ENCODE data around the gene SLC35B1. TPM values are rescaled to one million over a fixed set of nuclear protein-coding genes. Genes with fewer than 3 reads are reported as not detected.

The SLC35B1 gene
- total and polyA plus RNA-seq, 2 of the 4 experiments (the other 2 are of a cell fraction) = 66.4 to 86.2 TPM

GRCh38 chr17:49691677-49692191 lies 16.0 kb downstream of the SLC35B1 start:
- intact Hi-C loops (cut with micrococcal nuclease) = no loop called here
- H3K4me2 ChIP-seq (ENCODE audit: low read depth, low read length) = no peak overlapping the region
- no peak overlapping the region for H2BK5ac ChIP-seq (ENCODE audit: low read depth, low read length, poor library complexity, severe bottlenecking)
- peaks cover 8% of the 10 kb centered on the region; the same call in 1 of the 2 replicates for H3K9me1 ChIP-seq (ENCODE audit: insufficient read depth, low read length)
- no peak for ATAC-seq (ENCODE audit: low read depth)
- H4K8ac ChIP-seq (ENCODE audit: low read depth in 2 of 2, low read length in 2 of 2) = no peak overlapping the region
- dilution Hi-C loops (cut with HindIII; ENCODE audit: low sequenced_read_pairs, unreplicated experiment) = no loop called here
- CTCF ChIA-PET = interaction anchor here (0.6 to 1.0 kb wide), 2 partner anchors 95 to 121 kb away, joined by 4 read pairs; no protein-coding TSS in a partner anchor
- no peak overlapping the region for H3K18ac ChIP-seq (ENCODE audit: low read depth, low read length)
- no peak overlapping the region for H4K5ac ChIP-seq (ENCODE audit: low read depth, low read length)
- no peak overlapping the region for H3K4me3 ChIP-seq (ENCODE audit: insufficient read depth, low read depth, low read length)
- no peaks in the 10 kb centered on the region for H3K79me1 ChIP-seq (ENCODE audit: low read depth in 1 of 2, low read length in 2 of 2)
- peaks cover 2% of the 10 kb centered on the region; the same call in 1 of the 2 replicates for H3K4me1 ChIP-seq (ENCODE audit: control insufficient read depth, insufficient read depth, low read length)
- no peaks in the 10 kb centered on the region for H4K20me1 ChIP-seq (ENCODE audit: insufficient read depth, low read length)
- no TSS peak for BruUV-seq (replicated peaks)
- POLR2A ChIA-PET (ENCODE audit: unreplicated experiment) = no interaction called here
- H3K9me3 ChIP-seq (ENCODE audit: control insufficient read depth, insufficient read depth, low read length) = no peaks in the 10 kb centered on the region
- no peaks in the 10 kb centered on the region for H3K36me3 ChIP-seq (ENCODE audit: control insufficient read depth, insufficient read depth, low read length)
- H3K23ac ChIP-seq (ENCODE audit: low read depth, low read length) = no peak overlapping the region; the same call in 1 of the 2 replicates
- no peak overlapping the region for H3K27ac ChIP-seq (ENCODE audit: insufficient read depth, low read length)
- peaks cover 4% of the 10 kb centered on the region for H3K27me3 ChIP-seq (ENCODE audit: control insufficient read depth, insufficient read depth, low read length)
- DNase-seq = no peak
- H2BK20ac ChIP-seq (ENCODE audit: low read depth, low read length) = no peak overlapping the region
- H2AK9ac ChIP-seq (replicated peaks; ENCODE audit: low read depth, low read length, poor library complexity) = no peak overlapping the region
- H2AFZ ChIP-seq (replicated peaks; ENCODE audit: low read length, poor library complexity) = no peak overlapping the region
- TF ChIP-seq SMC3 (IDR thresholded peaks at IDR 0.05; ENCODE audit: low read depth, low read length) (no peak), MAFK (IDR thresholded peaks at IDR 0.05; ENCODE audit: low read depth, low read length) (no peak), MAZ (IDR thresholded peaks at IDR 0.05; ENCODE audit: borderline replicate concordance, low read depth, low read length) (no peak), NFE2L2 (IDR thresholded peaks at IDR 0.05; ENCODE audit: low read depth, low read length) (no peak), MXI1 (IDR thresholded peaks at IDR 0.05; ENCODE audit: borderline replicate concordance, low read depth, low read length) (no peak), RAD21 (IDR thresholded peaks at IDR 0.05; ENCODE audit: low read length) (no peak)
- TF ChIP-seq, protein P1, sequence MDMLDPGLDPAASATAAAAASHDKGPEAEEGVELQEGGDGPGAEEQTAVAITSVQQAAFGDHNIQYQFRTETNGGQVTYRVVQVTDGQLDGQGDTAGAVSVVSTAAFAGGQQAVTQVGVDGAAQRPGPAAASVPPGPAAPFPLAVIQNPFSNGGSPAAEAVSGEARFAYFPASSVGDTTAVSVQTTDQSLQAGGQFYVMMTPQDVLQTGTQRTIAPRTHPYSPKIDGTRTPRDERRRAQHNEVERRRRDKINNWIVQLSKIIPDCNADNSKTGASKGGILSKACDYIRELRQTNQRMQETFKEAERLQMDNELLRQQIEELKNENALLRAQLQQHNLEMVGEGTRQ (IDR thresholded peaks at IDR 0.05; ENCODE audit: low read depth, low read length) = no peak
- no peak overlapping the region for H2BK15ac ChIP-seq (ENCODE audit: low read depth, low read length)
- in situ Hi-C loops (cut with MboI; ENCODE audit: low sequenced_read_pairs) = no loop called here
- H2BK120ac ChIP-seq (ENCODE audit: low read depth, low read length) = no peak overlapping the region
- no peak overlapping the region for H2AK5ac ChIP-seq (ENCODE audit: low read depth, low read length)
- no peak overlapping the region for H3K14ac ChIP-seq (replicated peaks; ENCODE audit: low read depth, low read length)
- 95% methylated on average over 2 of the region's 8 CpGs; no CpG with 5 or more reads in 1 of the 2 experiments for WGBS, 2 experiments (ENCODE audit: extremely low coverage in 2 of 2, insufficient read length in 1 of 2)
- no peak overlapping the region for H3K4ac ChIP-seq (ENCODE audit: low read depth, low read length)
- no peak overlapping the region for H3K56ac ChIP-seq (ENCODE audit: extremely low read depth, insufficient read depth, low read length)
- H4K91ac ChIP-seq (ENCODE audit: insufficient read depth, low read depth, low read length) = no peak overlapping the region
- no peak overlapping the region for H3K9ac ChIP-seq (ENCODE audit: low read depth, low read length)
